Retina (tissue), 1 donor: Measurements from ENCODE around the gene NRSN2.
A peak's percentile ranks its signal among the peaks of the same experiment; 100 is the strongest.
"Not testable (repeated sequence)": the region's sequence is repeated elsewhere in the genome, so short reads cannot be mapped to it uniquely, and the experiment has no call there.

Experiments
- DNase-seq: peaks from one replicate; pipeline ENCODE4 v3.0.0-alpha.2; 2016

The NRSN2 gene

DNA sequence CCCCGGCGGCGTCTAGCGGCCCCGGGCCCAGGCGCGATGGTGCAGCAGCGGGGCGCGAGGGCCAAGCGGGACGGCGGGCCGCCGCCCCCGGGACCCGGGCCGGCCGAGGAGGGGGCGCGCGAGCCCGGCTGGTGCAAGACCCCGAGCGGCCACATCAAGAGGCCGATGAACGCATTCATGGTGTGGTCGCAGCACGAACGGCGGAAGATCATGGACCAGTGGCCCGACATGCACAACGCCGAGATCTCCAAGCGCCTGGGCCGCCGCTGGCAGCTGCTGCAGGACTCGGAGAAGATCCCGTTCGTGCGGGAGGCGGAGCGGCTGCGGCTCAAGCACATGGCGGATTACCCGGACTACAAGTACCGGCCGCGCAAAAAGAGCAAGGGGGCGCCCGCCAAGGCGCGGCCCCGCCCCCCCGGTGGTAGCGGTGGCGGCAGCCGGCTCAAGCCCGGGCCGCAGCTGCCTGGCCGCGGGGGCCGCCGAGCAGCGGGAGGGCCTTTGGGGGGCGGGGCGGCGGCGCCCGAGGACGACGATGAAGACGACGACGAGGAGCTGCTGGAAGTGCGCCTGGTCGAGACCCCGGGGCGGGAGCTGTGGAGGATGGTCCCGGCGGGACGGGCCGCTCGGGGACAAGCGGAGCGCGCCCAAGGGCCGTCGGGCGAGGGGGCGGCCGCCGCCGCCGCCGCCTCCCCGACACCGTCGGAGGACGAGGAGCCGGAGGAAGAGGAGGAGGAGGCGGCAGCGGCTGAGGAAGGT is 20.8 kb upstream of the NRSN2 start:
- DNase-seq = peak; percentile 84

GRCh38 chr20:326645-327185 is 20.2 kb upstream of the NRSN2 start:
- no peak for DNase-seq

DNA sequence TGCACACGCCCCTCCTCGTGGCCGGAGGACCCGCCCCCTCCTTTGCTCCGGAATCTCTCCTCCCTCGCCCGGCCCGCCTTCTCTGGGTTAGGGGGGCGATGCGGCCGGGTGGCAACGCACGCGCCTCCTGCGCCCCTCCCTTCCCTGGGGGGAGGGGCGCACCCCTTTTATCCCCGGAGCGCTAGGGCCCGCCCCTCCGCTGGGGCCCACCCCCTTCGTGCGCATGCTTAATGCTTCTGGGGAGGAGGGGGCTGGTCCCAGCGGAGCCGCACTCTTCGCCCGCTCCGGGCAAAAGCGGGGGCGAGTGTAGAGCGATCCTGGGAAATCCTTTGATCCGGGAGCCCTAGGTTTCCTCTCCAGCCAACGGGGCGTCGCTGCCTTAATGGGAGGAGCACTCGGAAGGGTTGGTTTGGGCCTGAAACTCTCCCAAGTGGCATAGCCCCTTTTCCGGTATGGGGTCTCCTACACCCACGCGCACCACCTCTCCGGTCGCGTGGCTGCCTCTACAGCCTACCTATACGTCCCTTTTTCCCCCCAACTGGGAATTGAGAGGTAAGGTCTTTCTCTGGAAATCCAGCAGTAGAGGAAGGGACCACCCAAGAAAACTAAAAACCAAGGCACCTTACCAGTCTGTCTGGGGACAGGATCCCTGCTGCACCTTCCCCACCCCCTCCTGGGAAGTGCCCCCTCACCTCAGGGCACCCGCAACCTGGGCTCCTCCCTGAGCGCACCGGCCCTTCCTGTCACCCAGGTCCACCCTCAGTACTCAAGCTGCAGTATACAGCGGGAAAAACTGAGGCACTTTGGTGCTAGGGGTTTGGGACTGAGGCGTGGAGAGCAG is 19.5 kb upstream of the NRSN2 start:
- peak; percentile 94 for DNase-seq

GRCh38 chr20:328027-328974 is 18.6 kb upstream of the NRSN2 start:
- peak; percentile 32 for DNase-seq

- peak; percentile 27 for DNase-seq
Measured at GRCh38 chr20:328975-329695, 17.8 kb upstream of the NRSN2 start.

DNA sequence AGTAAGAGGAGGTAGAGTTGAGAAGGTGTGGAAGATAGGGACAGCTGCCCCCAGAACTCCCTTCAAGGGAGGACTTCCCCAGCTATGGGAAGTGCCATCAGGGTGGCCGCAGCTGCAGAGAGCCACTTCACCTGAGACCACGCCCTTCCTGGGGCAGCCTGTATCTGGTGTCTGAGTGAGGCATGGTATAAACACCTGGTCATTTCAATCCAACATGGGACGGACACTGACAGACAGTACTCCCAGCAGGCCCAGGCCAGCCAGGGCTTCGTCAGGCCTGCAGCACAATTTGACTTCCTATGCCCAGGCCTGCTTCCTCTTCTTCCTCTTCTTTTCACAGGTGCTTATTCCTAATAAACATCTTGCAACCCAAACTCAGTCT is 17.1 kb upstream of the NRSN2 start:
- peak; percentile 26 for DNase-seq

DNA sequence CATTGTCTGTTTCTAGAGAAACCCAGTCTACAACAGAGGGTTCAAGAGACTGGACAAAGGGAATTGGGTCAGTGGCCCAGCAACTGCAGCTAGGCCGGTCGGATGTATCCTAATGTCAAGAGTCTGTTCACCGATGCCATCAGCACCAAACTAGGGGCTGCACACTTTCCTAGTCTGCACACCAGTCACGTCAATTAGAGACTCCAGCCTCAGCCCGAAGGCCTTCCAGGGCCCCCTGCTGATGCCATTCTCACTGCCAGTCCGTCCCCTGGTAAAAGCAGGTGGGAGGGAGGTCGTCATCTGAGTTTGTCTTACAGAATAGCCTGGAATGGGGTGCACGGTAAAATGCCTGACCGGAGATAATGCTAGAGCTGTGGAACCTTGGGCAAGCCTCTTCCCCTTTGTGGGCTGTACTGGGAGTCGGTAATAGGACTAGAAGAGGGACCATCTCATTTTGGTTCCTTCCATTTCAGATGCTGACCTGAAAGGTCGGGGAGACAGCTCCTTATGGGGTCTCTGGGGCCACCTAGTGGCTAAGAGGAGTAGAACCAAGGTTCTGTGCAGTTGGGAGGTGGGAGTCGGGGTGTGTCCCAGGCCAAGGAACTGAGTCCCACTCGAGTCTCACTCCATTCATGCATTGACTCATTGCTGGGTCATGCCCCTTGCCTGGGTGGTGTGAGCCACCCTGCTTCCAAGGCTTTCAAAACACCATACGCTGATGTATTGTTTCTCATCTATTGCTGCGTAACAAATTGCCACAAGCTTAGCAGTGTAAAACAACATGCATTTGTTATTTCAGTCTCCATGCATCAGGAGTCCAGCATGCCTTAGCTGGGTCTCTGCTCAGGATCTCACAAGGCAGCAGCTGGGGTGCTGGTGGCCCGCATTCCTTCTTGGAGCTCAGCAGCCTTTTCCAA is 16.4 kb upstream of the NRSN2 start:
- DNase-seq = peak; percentile 85

DNA sequence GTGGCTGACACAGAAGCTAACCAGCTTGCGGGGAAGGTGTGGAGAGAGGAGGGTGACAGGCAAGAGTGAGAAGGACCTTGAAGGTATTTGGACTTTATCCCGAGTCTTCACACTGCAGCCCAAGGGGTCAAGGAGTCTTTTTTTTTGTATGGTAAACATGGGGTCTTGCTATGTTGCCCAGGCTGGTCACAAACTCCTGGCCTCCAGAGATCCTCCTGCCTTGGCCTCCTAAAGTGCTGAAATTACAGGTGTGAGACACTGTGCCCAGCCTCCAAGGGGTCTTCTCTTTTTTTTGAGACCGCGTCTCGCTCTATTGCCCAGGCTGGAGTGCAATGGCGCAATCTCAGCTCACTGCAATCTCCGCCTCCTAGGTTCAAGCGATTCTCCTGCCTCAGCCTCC is 12.3 kb upstream of the NRSN2 start:
- no peak for DNase-seq

DNA sequence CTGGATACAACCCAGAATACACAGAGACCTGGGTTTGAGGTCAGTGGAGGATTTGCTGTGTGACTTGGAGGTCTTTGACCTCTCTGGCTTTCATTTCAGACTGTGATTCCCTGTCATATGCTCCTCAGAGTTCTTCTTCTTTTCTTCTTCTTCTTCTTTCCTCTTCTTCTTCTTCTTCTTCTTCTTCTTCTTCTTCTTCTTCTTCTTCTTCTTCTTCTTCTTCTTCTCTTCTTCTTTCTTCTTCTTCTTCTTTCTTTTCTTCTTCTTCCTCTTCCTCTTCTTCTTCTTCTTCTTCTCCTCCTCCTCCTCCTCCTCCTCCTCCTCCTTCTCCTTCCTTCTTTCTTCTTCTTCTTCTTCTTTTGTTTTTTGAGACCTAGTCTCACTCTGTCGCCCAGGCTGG is 10.9 kb upstream of the NRSN2 start:
- not testable (repeated sequence) for DNase-seq

DNA sequence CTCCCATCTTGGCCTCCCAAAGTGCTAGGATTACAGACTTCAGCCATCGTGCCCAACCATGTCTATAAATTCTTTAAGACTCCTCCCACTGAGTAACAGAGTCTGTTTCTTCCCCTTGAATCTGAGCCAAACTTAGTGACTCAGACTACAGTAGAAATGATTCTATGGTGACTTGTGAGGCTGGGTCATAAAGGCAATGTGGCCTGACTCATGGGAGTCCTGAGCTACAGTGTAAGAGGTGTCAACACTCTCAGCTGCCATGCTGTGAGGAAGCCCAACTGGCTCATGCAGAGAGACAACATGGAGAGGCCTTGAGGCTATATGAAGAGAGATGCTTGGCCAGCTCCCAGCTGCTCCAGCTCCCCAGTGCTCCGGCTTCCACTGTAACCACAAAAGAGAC is 5.2 kb upstream of the NRSN2 start:
- DNase-seq = no peak

- DNase-seq = no peak
Measured at GRCh38 chr20:343107-343506, 3.8 kb upstream of the NRSN2 start.

GRCh38 chr20:346033-346639 is 775 bp upstream of the NRSN2 start:
- no peak for DNase-seq

- no peak for DNase-seq
Measured at GRCh38 chr20:347317-347639, 367 bp downstream of the NRSN2 start.

DNA sequence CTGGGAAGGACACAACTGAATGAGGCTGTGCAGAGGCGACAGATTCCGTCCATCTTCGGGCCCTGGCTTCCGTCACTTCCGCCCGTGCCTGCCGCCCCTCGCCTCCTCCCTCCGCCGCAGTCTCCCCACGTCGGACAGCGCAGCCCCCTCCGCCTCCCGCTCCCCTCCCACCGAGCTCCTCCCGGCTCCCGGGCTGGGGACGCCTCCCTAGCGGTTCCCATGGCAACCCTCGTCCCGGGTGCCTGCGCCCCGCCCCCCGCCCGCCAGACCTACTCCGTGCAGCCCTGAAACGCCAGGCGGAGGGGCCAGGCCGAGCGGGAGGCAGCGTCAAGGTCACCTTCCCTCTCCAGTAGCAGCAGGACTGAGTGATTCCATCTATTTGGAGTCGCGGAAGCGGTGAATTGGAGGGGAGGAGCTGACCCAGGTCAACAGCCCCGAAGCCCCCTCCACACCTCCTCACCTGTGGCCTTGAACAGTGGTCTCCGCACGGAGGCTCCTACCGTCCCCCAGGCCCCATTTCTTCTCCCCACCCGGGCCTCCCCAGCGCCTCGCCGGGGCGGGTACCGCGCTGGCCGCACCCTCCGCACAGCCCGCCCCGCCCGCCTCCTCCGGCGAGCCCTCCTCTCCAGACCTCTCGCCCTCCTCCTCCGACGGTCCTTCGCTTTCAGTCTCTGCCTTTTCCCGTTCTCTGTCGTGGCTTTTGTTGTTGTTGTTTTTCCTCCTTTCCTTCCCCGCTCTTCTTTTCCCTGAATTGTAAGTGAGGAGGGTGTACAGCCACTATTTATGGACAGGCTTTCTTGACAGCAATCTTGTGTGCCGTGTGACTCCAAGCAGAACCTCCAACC is 951 bp downstream of the NRSN2 start:
- DNase-seq = peak; percentile 96

DNA sequence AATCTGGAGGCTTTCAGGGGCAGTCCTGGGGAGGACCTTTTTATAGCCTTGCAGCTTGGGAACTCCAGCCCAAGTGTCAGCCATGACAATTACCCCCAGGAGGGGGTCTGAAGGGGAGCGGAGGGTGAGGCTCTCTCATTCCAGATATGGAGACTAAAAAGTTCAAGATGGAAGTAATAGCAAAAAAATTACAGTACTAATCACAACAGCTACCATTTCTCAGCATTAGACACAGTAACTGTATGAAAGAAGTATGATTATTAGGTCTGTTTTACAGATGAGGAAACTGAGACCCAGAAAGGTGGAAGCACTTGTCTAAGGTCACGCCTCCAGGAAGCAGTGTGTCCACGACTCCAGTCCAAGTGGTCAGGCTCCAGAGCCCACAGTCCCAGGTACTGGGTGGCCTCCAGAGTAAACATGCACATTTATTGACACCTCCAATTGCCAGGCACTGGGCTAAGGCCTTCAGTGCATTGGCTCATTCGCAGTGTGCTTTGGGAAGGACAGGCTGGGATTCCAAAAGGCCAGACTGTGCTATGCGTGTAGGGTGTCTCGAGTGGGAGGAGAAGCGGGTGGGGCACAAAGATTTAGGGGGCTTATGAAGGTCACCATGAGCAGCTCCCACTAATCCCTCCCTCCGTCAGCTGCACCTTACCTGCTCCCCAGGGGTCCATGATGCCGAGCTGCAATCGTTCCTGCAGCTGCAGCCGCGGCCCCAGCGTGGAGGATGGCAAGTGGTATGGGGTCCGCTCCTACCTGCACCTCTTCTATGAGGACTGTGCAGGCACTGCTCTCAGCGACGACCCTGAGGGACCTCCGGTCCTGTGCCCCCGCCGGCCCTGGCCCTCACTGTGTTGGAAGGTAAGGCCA is 2.3 kb downstream of the NRSN2 start:
- no peak for DNase-seq

- DNase-seq = no peak
Measured at GRCh38 chr20:353166-353565, 6.3 kb downstream of the NRSN2 start.

- peak; percentile 91 for DNase-seq
Measured at GRCh38 chr20:354298-354977, 7.5 kb downstream of the NRSN2 start.

DNA sequence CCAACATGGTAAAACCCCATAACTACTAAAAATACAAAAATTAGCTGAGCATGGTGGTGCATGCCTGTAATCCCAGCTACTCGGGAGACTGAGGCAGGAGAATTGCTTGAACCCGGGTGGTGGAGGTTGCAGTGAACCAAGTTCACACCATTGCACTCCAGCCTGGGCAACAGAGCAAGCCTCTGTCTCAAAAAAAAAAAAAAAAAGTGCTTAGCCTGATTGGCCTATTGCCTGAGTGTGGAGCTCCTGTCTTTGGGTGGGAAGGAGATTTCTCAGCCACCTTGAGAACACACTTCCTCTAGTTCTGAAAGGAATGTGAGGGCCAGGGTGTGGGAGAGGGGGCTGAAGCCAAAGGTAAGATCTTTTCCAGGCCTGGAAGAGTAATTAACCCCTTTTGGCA is 9.2 kb downstream of the NRSN2 start:
- not testable (repeated sequence) for DNase-seq
